ENCODE measurements around the gene RNF207.

DNA sequence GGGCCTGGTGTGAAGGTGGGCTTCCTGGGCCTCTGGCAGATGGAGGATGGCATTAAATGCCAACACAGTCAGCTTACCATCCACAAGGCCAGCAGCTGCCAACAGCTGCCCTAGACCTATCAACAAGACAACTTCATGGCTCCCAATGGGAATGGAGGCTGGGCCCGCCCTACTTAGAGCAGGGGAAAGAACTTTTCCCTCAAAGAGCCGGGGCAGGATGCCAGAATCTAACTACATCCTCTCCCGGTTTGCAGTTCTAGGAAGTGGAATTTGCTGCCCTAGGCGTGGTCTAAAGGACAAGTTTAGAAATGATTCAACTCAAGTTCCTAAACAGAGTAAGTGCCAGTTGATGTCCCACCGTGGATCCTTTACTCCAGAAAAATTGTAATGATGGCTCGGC, 16.7 kb downstream of the RNF207 start:
- TF ChIP-seq TAF1 (IDR thresholded peaks at IDR 0.05; ENCODE audit: low read depth, low read length), result no peak
- TF ChIP-seq SPI1 (IDR thresholded peaks at IDR 0.05; ENCODE audit: low read depth, low read length), result no peak
- TF ChIP-seq POLR2AphosphoS5 (IDR thresholded peaks at IDR 0.05; ENCODE audit: low read depth, low read length), result no peak
- TF ChIP-seq POLR2A (IDR thresholded peaks at IDR 0.05; ENCODE audit: low read depth, low read length), result no peak
- no peak for TF ChIP-seq POU2F2 (IDR thresholded peaks at IDR 0.05; ENCODE audit: low read depth, low read length)
